GM19035 (cell line): ENCODE results near the gene MAGEE1.
A peak's percentile ranks its signal among the peaks of the same experiment; 100 is the strongest.

ENCODE experiments used
- ATAC-seq: cut with Tn5 transposase; IDR thresholded peaks from one replicate; pipeline ENCODE4 v1.9.1; 2021; ENCODE audit not compliant: unreplicated experiment

Gene MAGEE1

DNA sequence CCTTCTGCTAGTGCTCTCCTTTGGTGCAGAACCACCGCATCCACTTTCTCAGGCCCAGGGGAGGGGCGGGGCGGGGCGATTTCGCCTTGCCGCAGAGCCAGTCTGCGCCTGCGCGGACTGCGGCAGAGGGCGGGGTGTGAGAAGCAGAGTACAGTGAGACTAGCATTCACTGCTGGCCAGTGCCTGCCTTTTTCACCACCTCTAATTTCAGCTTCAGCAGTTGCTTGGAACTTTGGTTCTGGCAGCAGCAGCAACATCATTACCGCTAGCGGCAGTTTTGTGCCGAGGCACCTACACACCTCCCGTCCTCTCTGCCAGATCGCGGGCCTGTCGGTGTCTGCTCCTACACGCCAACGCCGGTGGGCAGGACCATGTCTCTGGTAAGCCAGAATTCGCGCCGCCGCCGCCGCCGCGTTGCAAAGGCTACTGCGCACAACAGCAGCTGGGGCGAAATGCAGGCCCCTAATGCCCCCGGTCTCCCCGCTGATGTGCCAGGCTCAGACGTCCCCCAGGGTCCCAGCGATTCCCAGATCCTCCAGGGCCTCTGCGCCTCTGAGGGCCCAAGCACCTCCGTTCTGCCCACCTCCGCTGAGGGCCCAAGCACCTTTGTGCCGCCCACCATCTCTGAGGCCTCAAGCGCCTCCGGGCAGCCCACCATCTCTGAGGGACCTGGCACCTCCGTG is at the start of gene MAGEE1:
Gene MAGEE1, plus strand, starts transcription at position 151 of the 683 bp plus-strand sequence. Its CDS starts 221 bp downstream, at position 372.
- peak; percentile 88 for ATAC-seq

DNA sequence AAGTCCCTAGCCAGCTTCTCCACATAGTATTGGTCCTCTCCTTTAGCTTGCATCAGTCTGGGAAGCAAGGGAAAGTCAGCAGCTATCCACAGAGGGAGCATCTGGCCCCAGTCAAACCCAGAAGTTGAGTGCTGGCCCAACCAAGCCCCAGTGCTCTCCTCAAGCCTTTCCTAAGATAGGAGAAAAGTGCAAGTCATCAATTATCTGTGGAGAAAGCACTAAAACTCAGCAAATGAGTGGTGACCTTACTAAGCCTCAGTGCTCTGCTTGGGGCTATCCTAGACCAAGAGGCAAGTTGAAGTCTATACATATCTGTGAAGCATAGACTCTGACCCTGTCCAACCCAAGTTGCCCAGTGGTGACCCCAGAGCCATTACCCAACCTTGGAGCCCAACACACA is 28.5 kb upstream of the MAGEE1 start:
- ATAC-seq, result no peak

DNA sequence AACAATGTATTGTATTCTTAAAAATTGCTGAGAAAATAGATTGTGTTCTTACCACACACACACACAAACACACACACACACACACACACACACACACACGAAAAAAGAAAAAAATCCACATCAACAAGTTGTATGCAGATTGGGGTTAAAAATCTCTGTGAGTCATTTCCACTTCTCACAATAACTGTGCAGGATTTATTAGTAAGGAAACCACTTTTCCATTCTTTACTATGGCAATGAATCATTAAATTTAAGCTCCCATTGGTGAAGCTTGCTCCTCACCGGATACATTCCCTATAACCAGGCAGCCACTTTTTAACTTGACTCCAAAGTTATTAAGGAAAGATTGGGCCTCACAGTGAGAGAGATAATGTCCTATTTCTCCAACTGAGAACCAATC is 19.7 kb upstream of the MAGEE1 start:
- ATAC-seq, result no peak

DNA sequence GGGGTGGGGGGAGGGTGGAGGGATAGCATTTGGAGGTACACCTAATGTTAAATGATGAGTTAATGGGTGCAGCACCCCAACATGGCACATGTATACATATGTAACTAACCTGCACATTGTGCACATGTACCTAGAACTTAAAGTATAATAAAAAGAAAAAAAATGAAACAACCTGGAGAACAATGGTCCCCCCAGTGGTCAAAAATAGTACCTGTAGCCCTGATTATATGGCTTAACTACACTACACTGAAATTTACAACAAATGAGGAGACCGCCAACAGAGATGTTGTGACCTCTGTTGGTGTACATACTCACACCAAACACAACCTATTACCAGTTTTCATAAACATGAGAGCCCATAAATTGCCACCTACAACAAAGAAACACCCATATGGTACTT is 7.3 kb upstream of the MAGEE1 start:
- ATAC-seq, result no peak

DNA sequence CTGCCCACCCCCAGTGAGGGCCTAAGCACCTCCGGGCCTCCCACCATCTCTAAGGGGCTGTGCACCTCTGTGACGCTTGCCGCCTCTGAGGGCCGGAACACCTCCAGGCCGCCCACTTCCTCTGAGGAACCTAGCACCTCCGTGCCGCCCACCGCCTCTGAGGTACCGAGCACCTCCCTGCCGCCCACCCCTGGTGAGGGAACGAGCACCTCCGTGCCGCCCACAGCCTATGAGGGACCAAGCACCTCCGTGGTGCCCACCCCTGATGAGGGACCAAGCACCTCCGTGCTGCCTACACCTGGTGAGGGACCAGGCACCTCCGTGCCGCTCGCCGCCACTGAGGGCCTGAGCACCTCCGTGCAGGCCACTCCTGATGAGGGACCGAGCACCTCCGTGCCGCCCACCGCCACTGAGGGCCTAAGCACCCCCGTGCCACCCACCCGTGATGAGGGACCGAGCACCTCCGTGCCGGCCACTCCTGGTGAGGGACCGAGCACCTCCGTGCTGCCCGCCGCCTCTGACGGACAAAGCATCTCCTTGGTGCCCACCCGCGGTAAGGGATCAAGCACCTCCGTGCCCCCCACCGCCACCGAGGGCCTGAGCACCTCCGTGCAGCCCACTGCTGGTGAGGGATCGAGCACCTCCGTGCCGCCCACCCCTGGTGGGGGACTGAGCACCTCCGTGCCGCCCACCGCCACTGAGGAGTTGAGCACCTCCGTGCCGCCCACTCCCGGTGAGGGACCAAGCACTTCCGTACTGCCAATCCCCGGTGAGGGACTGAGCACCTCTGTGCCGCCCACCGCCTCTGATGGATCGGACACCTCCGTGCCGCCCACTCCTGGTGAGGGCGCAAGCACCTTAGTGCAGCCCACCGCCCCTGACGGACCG is 977 bp downstream of the MAGEE1 start:
- ATAC-seq, result peak; percentile 39

DNA sequence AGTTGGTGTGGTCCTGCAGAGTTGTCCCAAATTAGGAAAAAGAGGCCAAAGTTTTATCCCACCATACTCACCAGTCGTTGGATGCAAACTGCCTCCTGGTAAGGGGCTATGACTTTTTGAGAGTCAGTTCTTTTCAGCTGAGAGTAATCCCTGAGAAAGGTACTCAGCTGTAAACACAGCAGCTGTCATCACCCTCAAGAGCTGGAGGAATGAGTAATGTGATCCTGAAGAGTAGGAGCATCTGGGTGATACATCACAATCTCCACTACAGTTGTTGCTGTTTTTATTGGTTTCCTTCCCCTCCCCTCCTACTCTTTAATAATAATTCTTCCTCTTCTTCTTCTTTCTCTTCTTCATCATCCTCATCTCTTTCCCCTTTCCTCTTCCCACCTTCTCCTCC is 5.7 kb downstream of the MAGEE1 start:
- no peak for ATAC-seq

GRCh38 chrX:76434103-76434741 is 6.7 kb downstream of the MAGEE1 start:
- no peak for ATAC-seq

DNA sequence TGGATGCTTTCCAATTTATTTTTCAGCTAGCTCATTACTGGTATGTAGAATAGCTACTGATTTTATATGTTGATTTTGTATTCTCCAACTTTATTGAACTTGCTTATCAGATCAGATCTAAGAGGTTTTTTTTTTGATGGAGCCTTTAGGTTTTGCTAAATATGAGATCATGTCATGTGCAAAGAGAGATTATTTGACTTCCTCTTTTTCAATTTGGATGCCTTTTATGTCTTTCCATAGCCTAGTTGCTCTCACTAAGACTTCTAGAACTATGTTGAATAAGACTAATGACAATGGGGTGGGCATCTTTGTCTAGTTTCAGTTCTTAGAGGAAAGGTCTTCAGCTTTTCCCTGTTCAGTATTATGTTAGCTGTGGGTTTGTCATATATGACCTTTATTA is 11.7 kb downstream of the MAGEE1 start:
- ATAC-seq, result no peak

DNA sequence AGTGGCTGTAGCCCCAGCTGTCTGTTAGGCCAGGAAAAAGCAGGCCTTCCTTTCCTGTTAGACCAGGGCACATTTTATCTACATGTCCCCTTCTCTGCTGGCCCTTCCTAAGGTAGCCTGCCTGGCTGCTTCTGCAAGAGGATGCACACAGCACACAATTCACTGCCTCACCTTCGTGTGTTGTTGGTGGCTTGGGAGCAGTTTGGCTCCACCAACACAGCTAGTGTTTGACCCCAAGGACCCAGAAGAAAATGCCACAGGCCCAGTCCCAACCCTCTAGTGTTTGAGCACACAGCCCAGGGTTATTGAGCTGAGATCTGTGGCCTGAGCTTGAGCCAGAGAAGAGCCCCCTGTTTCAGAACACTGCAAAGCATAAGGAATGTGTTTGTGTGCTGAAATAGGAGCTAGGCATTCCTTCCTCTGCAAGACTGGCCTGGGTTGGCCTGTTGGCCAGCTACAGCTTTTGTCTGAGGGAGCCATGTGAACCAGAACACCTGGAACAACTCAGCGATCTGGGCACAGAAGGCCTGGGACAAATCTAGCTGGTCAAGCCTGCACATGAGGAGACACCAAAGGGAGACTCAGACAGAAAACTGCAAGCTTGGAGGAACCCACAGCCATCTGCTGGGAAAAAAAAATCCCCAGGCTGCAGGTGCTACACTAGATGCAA is 26.4 kb downstream of the MAGEE1 start:
- no peak for ATAC-seq

DNA sequence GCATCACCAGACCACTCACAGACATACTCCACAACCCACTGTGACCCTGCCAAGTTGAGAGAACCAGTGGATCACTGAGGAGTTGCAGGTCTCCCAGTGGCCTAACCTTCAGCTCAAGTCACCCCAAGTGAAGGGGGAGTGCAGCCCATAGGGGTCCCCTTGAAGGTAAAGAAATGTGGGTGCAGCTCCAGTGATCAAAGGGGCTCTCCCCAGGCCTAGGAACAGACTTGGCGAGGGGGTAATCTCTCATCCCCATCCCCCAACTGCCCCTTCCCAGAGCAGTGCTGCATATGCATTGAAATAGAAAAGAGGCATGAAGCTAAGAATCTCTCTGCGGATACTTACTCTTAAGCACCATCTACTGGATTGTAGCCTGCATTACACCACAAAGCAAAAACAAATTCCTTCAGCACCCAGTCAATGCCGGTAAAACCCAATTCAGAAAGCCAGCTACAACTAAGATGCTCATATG is 27.0 kb downstream of the MAGEE1 start:
- no peak for ATAC-seq

GRCh38 chrX:76477353-76477752 is 49.8 kb downstream of the MAGEE1 start:
- no peak for ATAC-seq
